Endodermal cell (in vitro differentiated cells): ENCODE data around the gene MTR. TPM values are rescaled to one million over a fixed set of nuclear protein-coding genes. Genes with fewer than 3 reads are reported as not detected.

Experiments
- DNase-seq: peaks from one replicate; pipeline ENCODE4 v3.0.0-alpha.2; 2017
- H3K27ac ChIP-seq: 2 replicates; pipeline ENCODE4 v1.5.1; 2013; ENCODE audit warnings: mild to moderate bottlenecking, low read depth, low read length, moderate library complexity
- H3K27me3 ChIP-seq: 2 replicates; pipeline ENCODE4 v1.6.1; 2013; ENCODE audit warnings: mild to moderate bottlenecking, low read length, moderate library complexity; ENCODE audit not compliant: insufficient read depth, control insufficient read depth, poor library complexity, severe bottlenecking
- H3K36me3 ChIP-seq: 2 replicates; pipeline ENCODE4 v1.7.0; 2013; ENCODE audit warnings: mild to moderate bottlenecking, low read length, moderate library complexity; ENCODE audit not compliant: control insufficient read depth, insufficient read depth
- H3K4me1 ChIP-seq: one replicate; pipeline ENCODE4 v1.7.0; 2013; ENCODE audit warnings: low read length; ENCODE audit not compliant: control insufficient read depth, insufficient read depth
- H3K4me3 ChIP-seq: 2 replicates; pipeline ENCODE4 v1.5.1; 2013; ENCODE audit warnings: mild to moderate bottlenecking, low read length, moderate library complexity
- H3K9ac ChIP-seq: 2 replicates; pipeline ENCODE4 v1.6.1; 2013; ENCODE audit warnings: mild to moderate bottlenecking, low read length, moderate library complexity; ENCODE audit not compliant: poor library complexity, severe bottlenecking; ENCODE audit errors: extremely low read depth
- H3K9me3 ChIP-seq: 2 replicates; pipeline ENCODE4 v1.6.1; 2013; ENCODE audit warnings: mild to moderate bottlenecking, low read length, moderate library complexity; ENCODE audit not compliant: control insufficient read depth
- H3K27ac Mint-ChIP-seq: 2 replicates; pipeline ENCODE4 v1.8.0; 2020; ENCODE audit warnings: mixed read lengths
- H3K27me3 Mint-ChIP-seq: 2 replicates; pipeline ENCODE4 v1.8.0; 2021; ENCODE audit warnings: mild to moderate bottlenecking, mixed read lengths; ENCODE audit not compliant: insufficient read depth
- H3K36me3 Mint-ChIP-seq: 2 replicates; pipeline ENCODE4 v1.8.0; 2020; ENCODE audit warnings: low read depth, mixed read lengths
- H3K4me1 Mint-ChIP-seq: 2 replicates; pipeline ENCODE4 v1.8.0; 2020; ENCODE audit warnings: mixed read lengths
- H3K4me3 Mint-ChIP-seq: 2 replicates; pipeline ENCODE4 v1.8.0; 2020; ENCODE audit warnings: mild to moderate bottlenecking, moderate library complexity, mixed read lengths
- H3K9me3 Mint-ChIP-seq: 2 replicates; pipeline ENCODE4 v1.8.0; 2020; ENCODE audit warnings: mild to moderate bottlenecking, mixed read lengths
- WGBS, 2 experiments: methylation state at CpG; one replicate each; pipeline versions ENCODE4 v1.1.5 to v1.1.7; 2013; ENCODE audit warnings: missing lambda C conversion rate in 2 of 2, mixed read lengths in 1 of 2; ENCODE audit not compliant: insufficient coverage in 1 of 2, insufficient read length in 1 of 2; 5-methylcytosine and 5-hydroxymethylcytosine counted together
- total RNA-seq, 2 donors: library from RNA; stranded (reverse); fragmentation: NEBNext Ultra II Directional in 1 of 2; extraction: Animal tissue kit (Norgen Biotek cat#: 25700) in 1 of 2; gene quantifications; 2 replicates in 1 of 2; 3 replicates in 1 of 2; pipeline ENCODE4 v1.2.1, GENCODE V29; 2021
- TF ChIP-seq, protein P1 (sequence below): fragments of 200-600 bp; sonication (generic); conservative IDR thresholded peaks from 2 replicates; pipeline ENCODE4 v1.5.0; 2021; ENCODE audit warnings: antibody characterized with exemption, mild to moderate bottlenecking

Gene MTR
- total RNA-seq, 2 donors from 2014 or later, result 28.5 to 29.5 TPM

DNA sequence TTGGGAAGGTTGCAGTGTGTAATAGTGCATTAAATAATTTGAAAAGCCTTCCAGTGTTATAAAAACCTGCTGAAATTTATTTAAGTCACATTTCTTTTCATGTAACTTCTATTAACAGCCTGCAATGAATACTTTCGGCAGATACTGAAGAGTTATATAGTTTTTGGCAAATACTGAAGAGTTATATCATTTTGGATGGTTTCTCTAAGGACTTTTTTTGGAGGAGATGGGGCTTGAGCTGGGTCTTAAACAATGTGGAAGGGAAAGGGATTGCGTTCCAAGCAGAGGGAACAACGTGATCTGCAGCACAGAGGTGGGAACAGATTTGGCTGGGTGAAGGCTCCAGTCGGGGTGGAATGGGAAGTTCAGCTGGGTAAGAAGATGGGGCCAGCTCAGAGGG lies 39.8 kb downstream of the MTR start:
- Mint-ChIP-seq H3K27ac (no peak overlapping the region), H3K4me1 (peaks cover 13% of the 10 kb centered on the region), H3K9me3 (no peaks in the 10 kb centered on the region), H3K4me3 (no peak overlapping the region), H3K36me3 (peaks cover 17% of the 10 kb centered on the region), H3K27me3 (no peaks in the 10 kb centered on the region)
- 97 to 100% methylated on average over 2 to 4 of the region's 4 CpGs for WGBS, 2 experiments
- Histone ChIP-seq H3K4me3 (no peak overlapping the region), H3K27ac (no peak overlapping the region), H3K27me3 (no peaks in the 10 kb centered on the region), H3K36me3 (peaks cover 43% of the 10 kb centered on the region), H3K4me1 (no peaks in the 10 kb centered on the region), H3K9me3 (no peaks in the 10 kb centered on the region), H3K9ac (no peak overlapping the region)
- DNase-seq, result no peak
- TF ChIP-seq, protein P1, sequence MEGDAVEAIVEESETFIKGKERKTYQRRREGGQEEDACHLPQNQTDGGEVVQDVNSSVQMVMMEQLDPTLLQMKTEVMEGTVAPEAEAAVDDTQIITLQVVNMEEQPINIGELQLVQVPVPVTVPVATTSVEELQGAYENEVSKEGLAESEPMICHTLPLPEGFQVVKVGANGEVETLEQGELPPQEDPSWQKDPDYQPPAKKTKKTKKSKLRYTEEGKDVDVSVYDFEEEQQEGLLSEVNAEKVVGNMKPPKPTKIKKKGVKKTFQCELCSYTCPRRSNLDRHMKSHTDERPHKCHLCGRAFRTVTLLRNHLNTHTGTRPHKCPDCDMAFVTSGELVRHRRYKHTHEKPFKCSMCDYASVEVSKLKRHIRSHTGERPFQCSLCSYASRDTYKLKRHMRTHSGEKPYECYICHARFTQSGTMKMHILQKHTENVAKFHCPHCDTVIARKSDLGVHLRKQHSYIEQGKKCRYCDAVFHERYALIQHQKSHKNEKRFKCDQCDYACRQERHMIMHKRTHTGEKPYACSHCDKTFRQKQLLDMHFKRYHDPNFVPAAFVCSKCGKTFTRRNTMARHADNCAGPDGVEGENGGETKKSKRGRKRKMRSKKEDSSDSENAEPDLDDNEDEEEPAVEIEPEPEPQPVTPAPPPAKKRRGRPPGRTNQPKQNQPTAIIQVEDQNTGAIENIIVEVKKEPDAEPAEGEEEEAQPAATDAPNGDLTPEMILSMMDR, result no peak

DNA sequence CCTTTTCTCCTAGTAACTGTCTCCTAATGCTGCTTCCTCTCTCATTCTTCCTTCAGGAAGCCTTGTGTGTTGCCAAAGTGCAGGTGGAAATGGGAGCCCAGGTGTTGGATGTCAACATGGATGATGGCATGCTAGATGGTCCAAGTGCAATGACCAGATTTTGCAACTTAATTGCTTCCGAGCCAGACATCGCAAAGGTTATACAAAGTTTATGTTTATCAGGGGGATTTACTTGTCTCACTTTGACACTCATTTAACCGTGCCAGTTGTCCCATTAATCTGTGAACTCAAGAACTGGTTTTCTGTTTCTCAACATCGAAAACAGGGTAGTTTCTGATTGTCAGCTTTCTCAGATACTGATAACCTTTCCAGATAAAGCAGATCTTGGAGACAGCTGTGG lies 40.4 kb downstream of the MTR start:
- no peak overlapping the region for H3K4me3 ChIP-seq
- Mint-ChIP-seq H3K4me3 (no peak overlapping the region), H3K27me3 (no peaks in the 10 kb centered on the region), H3K9me3 (no peaks in the 10 kb centered on the region), H3K36me3 (peaks cover 17% of the 10 kb centered on the region), H3K27ac (no peak overlapping the region), H3K4me1 (peaks cover 13% of the 10 kb centered on the region)
- TF ChIP-seq, protein P1, result no peak
- H3K36me3 ChIP-seq, result peaks cover 43% of the 10 kb centered on the region
- no peaks in the 10 kb centered on the region for H3K27me3 ChIP-seq
- WGBS, 2 experiments, result 85 to 92% methylated on average over 4 of the region's 4 CpGs
- no peak overlapping the region for H3K9ac ChIP-seq
- H3K4me1 ChIP-seq, result no peaks in the 10 kb centered on the region
- no peak overlapping the region for H3K27ac ChIP-seq
- DNase-seq, result no peak
- H3K9me3 ChIP-seq, result no peaks in the 10 kb centered on the region

DNA sequence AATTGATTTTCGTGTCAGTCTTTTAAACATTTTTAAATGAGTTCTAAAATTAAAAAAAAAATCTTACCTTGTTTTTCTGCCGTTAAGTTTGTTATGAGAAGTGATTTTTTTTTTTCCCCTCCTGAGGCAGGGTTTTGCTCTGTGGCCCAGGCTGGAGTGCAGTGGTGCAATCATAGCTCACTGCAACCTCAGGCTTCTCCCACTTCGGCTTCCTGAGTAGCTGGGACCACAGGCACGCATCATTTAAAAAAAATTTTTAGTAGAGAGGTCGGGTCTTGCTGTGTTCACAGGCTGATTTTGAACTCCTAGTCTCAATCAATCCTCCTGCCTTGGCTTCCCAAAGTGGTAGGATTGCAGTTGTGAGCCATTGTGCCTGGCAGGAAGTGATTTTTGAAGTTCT lies 41.1 kb downstream of the MTR start:
- H3K4me1 Mint-ChIP-seq, result peaks cover 13% of the 10 kb centered on the region
- H3K27ac ChIP-seq, result no peak overlapping the region
- DNase-seq, result no peak
- H3K36me3 Mint-ChIP-seq, result peaks cover 20% of the 10 kb centered on the region
- no peak overlapping the region for H3K4me3 Mint-ChIP-seq
- no peaks in the 10 kb centered on the region for H3K9me3 Mint-ChIP-seq
- H3K9ac ChIP-seq, result no peak overlapping the region
- TF ChIP-seq, protein P1, result no peak
- peak overlapping the region; percentile 45 for H3K27ac Mint-ChIP-seq
- no peak overlapping the region for H3K4me3 ChIP-seq
- no peaks in the 10 kb centered on the region for H3K9me3 ChIP-seq
- WGBS, 2 experiments, result 84 to 91% methylated on average over 3 to 5 of the region's 5 CpGs
- H3K27me3 Mint-ChIP-seq, result no peaks in the 10 kb centered on the region
- H3K36me3 ChIP-seq, result peaks cover 38% of the 10 kb centered on the region
- H3K27me3 ChIP-seq, result no peaks in the 10 kb centered on the region
- H3K4me1 ChIP-seq, result no peaks in the 10 kb centered on the region
